WTC11 (cell line): Measurements from ENCODE around the gene HOXD13.

Source experiments
- NFE2L1 ChIP-seq: sonication (generic); formaldehyde crosslinking; IDR thresholded peaks from 2 replicates; pipeline ENCODE4 v1.8.1; 2023; ENCODE audit warnings: missing genetic modification reagents
- TEAD4 ChIP-seq: sonication (generic); formaldehyde crosslinking; IDR thresholded peaks from 2 replicates; pipeline ENCODE4 v1.8.0; 2022; ENCODE audit warnings: mild to moderate bottlenecking, missing genetic modification reagents

DNA sequence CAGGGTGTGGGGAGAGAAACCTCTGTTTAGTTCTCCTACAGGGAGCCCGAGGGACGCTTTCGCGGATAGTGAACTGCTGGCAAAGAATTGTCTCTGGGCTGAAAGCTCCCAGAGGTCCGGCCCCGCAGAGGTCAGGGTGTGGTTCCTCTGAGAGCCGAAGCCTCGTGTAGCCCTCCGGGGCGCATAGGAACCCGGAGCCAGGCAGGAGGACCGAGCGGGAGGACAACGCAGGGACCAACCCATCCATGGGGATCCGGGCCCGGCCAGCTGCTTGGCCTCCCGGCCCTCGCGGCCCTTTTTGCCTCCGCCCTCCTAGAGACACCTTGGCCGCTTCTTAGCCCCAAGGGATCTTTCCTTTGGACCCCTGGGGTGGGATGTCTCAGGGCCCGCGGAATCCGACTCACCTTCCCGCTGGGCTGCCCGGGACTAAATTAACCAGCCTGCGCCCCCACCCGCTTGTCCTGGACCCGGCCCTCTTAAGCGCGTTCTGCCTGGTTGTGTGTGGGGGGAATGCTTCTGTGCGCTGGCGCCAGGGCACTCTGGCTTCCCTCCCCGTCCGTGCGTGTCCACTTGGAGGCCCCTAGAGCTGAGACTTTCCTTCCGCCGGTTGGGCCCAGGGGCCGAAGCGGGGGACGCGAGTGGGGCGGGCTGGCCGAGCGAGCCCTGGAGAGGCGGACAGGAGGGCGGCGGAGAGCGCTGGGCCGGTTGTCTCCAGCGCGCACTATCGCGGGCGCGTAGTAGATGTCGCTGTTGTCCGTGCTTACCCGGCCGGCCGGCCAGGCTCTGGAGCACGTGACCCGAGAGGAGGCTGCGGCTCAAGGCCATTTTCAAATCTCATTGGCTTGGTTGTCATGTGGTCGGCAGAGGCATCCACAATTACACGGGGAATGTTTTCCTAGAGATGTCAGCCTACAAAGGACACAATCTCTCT lies 23.6 kb downstream of the HOXD13 start, which contains the start of gene HOXD10:
- TF ChIP-seq NFE2L1 (CRISPR knock-in tag) (no peak), TEAD4 (CRISPR knock-in tag) (no peak)
